Panc1 (cell line): ENCODE data around the gene KRTAP11-1.

ENCODE experiments used
- POLR2AphosphoS5 ChIP-seq: IDR thresholded peaks from 2 replicates; pipeline ENCODE4 v1.6.1; 2012; ENCODE audit warnings: mild to moderate bottlenecking, low read depth, low read length, moderate library complexity
- TF ChIP-seq, protein P1 (sequence below): fragments of 450-650 bp; IDR thresholded peaks from 2 replicates; pipeline ENCODE4 v1.5.1; 2017; ENCODE audit warnings: mild to moderate bottlenecking

DNA sequence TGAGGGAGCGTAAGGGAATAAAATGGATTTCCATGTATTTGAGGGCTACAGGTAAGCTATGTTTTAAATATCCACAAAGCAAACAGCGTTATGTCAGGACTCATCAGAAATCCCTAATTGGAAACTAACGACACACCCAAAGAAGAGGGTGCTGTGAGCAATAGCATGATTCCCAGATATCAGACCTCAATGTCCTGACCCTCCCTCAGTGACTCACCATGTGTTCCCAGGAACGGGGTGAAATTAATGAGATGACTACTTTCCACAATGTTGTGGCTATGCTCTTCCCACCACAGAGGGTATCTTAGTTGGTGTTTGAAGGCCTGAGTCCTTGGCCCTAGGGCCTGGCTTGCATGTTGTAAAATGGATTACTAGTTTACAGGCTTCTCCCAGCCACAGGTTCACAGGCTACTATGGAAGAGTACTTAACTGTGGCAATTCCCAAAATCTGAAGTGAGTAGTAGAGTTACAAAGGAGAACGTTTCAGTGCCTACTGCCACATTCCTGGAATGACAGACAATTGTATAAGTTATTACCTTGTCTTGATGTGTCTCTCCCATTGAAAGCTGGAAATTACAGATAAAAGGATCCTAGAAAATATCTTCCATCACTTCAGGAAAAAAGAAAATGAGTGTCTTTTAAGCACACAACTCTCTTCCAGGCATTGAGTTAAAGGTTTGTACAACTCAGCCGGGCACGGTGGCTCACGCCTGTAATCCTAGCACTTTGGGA, 1.7 kb upstream of the KRTAP11-1 start:
- no peak for TF ChIP-seq POLR2AphosphoS5
- TF ChIP-seq, protein P1, sequence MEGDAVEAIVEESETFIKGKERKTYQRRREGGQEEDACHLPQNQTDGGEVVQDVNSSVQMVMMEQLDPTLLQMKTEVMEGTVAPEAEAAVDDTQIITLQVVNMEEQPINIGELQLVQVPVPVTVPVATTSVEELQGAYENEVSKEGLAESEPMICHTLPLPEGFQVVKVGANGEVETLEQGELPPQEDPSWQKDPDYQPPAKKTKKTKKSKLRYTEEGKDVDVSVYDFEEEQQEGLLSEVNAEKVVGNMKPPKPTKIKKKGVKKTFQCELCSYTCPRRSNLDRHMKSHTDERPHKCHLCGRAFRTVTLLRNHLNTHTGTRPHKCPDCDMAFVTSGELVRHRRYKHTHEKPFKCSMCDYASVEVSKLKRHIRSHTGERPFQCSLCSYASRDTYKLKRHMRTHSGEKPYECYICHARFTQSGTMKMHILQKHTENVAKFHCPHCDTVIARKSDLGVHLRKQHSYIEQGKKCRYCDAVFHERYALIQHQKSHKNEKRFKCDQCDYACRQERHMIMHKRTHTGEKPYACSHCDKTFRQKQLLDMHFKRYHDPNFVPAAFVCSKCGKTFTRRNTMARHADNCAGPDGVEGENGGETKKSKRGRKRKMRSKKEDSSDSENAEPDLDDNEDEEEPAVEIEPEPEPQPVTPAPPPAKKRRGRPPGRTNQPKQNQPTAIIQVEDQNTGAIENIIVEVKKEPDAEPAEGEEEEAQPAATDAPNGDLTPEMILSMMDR, result no peak
